ENCODE results near the gene PCDHA5. TPM values are rescaled to one million over a fixed set of nuclear protein-coding genes. Genes with fewer than 3 reads are reported as not detected.

Gene PCDHA5
- total RNA-seq, 1 donor = under 0.01 TPM

Other genes starting within 250 kb of the PCDHA5 start
- gene CD14, start 188.4 kb upstream of the PCDHA5 start, total RNA-seq = 2.9 and 5.3 TPM in 2 replicates
- 7.7 and 26.5 TPM in 2 replicates for gene TMCO6, start 182.2 kb upstream of the PCDHA5 start, total RNA-seq
- 22.9 and 29.6 TPM in 2 replicates for gene NDUFA2, start 174.0 kb upstream of the PCDHA5 start, total RNA-seq
- gene IK, start 173.8 kb upstream of the PCDHA5 start, total RNA-seq = 98.9 and 99.1 TPM in 2 replicates
- gene WDR55, start 156.7 kb upstream of the PCDHA5 start, total RNA-seq = 21.5 and 24.4 TPM in 2 replicates
- gene DND1, start 148.0 kb upstream of the PCDHA5 start, total RNA-seq = 0.11 and 0.13 TPM in 2 replicates
- 47.3 and 49.1 TPM in 2 replicates for gene HARS1, start 130.2 kb upstream of the PCDHA5 start, total RNA-seq
- gene HARS2, start 130.2 kb upstream of the PCDHA5 start, total RNA-seq = 24.4 and 28.6 TPM in 2 replicates
- gene ZMAT2, start 121.2 kb upstream of the PCDHA5 start, total RNA-seq = 43.1 and 52.0 TPM in 2 replicates
- gene PCDHA1, start 35.5 kb upstream of the PCDHA5 start, total RNA-seq = under 0.01 and 0.11 TPM in 2 replicates
- under 0.01 TPM in 1 of 2 replicates, not detected in the other for gene PCDHA2, start 26.8 kb upstream of the PCDHA5 start, total RNA-seq
- 0.11 and 0.26 TPM in 2 replicates for gene PCDHA3, start 20.6 kb upstream of the PCDHA5 start, total RNA-seq
- 0.26 and 0.32 TPM in 2 replicates for gene PCDHA4, start 14.5 kb upstream of the PCDHA5 start, total RNA-seq
- gene PCDHA6, start 6.3 kb downstream of the PCDHA5 start, total RNA-seq = 0.32 and 0.52 TPM in 2 replicates
- 0.13 and 0.22 TPM in 2 replicates for gene PCDHA7, start 12.7 kb downstream of the PCDHA5 start, total RNA-seq
- gene PCDHA8, start 19.6 kb downstream of the PCDHA5 start, total RNA-seq = 0.11 and 0.13 TPM in 2 replicates
- 0.11 and 0.26 TPM in 2 replicates for gene PCDHA9, start 26.8 kb downstream of the PCDHA5 start, total RNA-seq
- gene PCDHA10, start 34.3 kb downstream of the PCDHA5 start, total RNA-seq = 0.13 and 0.54 TPM in 2 replicates
- gene PCDHA11, start 47.3 kb downstream of the PCDHA5 start, total RNA-seq = 0.11 and 0.13 TPM in 2 replicates
- gene PCDHA12, start 53.7 kb downstream of the PCDHA5 start, total RNA-seq = 0.13 TPM in 1 of 2 replicates, not detected in the other
- gene PCDHA13, start 60.5 kb downstream of the PCDHA5 start, total RNA-seq = 0.11 and 0.13 TPM in 2 replicates
- under 0.01 and 0.13 TPM in 2 replicates for gene PCDHAC1, start 104.7 kb downstream of the PCDHA5 start, total RNA-seq
- 0.13 and 0.22 TPM in 2 replicates for gene PCDHAC2, start 144.9 kb downstream of the PCDHA5 start, total RNA-seq
- under 0.01 TPM in 1 of 2 replicates, not detected in the other for gene PCDHB1, start 229.8 kb downstream of the PCDHA5 start, total RNA-seq